Gastroesophageal sphincter (tissue), 4 donors: ENCODE data around the gene TTC21B. TPM values are rescaled to one million over a fixed set of nuclear protein-coding genes. Genes with fewer than 3 reads are reported as not detected.

Source experiments
- ATAC-seq: fragments of 150-250 bp; one replicate; pipeline ENCODE4 v1.9.1; 2016; ENCODE audit warnings: mild to moderate bottlenecking, moderate library complexity
- H3K27ac ChIP-seq, 4 donors: fragments of 200-600 bp; sonication (generic) in 3 of 4; 1 replicate in 3 of 4; 2 replicates in 1 of 4; pipeline ENCODE4 v1.5.1; 2016 to 2019
- H3K27me3 ChIP-seq: fragments of 200-600 bp; sonication (generic); one replicate; pipeline ENCODE4 v1.5.1; 2019
- H3K36me3 ChIP-seq, 2 donors: fragments of 200-600 bp; sonication (generic); one replicate each; pipeline ENCODE4 v1.5.1; 2019; ENCODE audit warnings: control low read depth in 1 of 2
- H3K4me1 ChIP-seq, 3 donors: fragments of 200-600 bp; sonication (generic); 1 replicate in 2 of 3; 2 replicates in 1 of 3; pipeline ENCODE4 v1.5.1; 2016 to 2019; ENCODE audit warnings: control low read depth in 2 of 3
- H3K4me3 ChIP-seq, 2 donors: fragments of 200-600 bp; sonication (generic); one replicate each; pipeline ENCODE4 v1.5.1; 2019; ENCODE audit warnings: mild to moderate bottlenecking in 1 of 2, moderate library complexity in 1 of 2
- H3K9me3 ChIP-seq, 3 donors: fragments of 200-600 bp; sonication (generic); one replicate each; pipeline ENCODE4 v1.5.1; 2017 to 2019; ENCODE audit warnings: control low read depth in 2 of 3
- CTCF ChIP-seq, 4 experiments: fragments of 200-600 bp in 2 of 4; fragments of 450-650 bp in 2 of 4; sonication (generic) in 1 of 4; IDR thresholded peaks; one replicate each; pipeline ENCODE4 v1.5.1; 2017 to 2019; ENCODE audit warnings: antibody characterized with exemption in 4 of 4, mild to moderate bottlenecking in 2 of 4, moderate library complexity in 2 of 4
- EP300 ChIP-seq: sonication (generic); formaldehyde crosslinking; IDR thresholded peaks from one replicate; pipeline ENCODE4 v1.6.1; 2017; ENCODE audit warnings: antibody characterized with exemption, mild to moderate bottlenecking
- POLR2A ChIP-seq, 2 donors: fragments of 450-650 bp; IDR thresholded peaks; one replicate each; pipeline ENCODE4 v1.6.1; 2017; ENCODE audit warnings: antibody characterized with exemption in 2 of 2, mild to moderate bottlenecking in 2 of 2, moderate library complexity in 1 of 2
- POLR2AphosphoS5 ChIP-seq: sonication (generic); formaldehyde crosslinking; IDR thresholded peaks from one replicate; pipeline ENCODE4 v1.6.1; 2017; ENCODE audit warnings: antibody characterized with exemption
- WGBS, 2 donors: methylation state at CpG; one replicate each; pipeline ENCODE4 v1.1.5; 2018; ENCODE audit warnings: low coverage in 1 of 2; 5-methylcytosine and 5-hydroxymethylcytosine counted together
- total RNA-seq, 4 donors: library from RNA; depleted of rRNA; stranded (reverse); fragments of >200 nt; gene quantifications; one replicate each; pipeline ENCODE4 v1.1.0, GENCODE V29; 2016

Gene TTC21B
- total RNA-seq, 4 donors from 2014 or later: 15.0 to 30.2 (median 26.3) TPM

GRCh38 chr2:165909466-165909865 is 44.1 kb downstream of the TTC21B start:
- 57 to 75% methylated on average over 1 of the region's 1 CpG for WGBS, 2 donors
- Histone ChIP-seq H3K4me3 (no peak overlapping the region), H3K4me1 (no peaks in the 10 kb centered on the region), H3K36me3 (peaks cover 3 to 74% of the 10 kb centered on the region in 2 donors), H3K9me3 (no peaks in the 10 kb centered on the region), H3K27ac (no peak overlapping the region), H3K27me3 (no peaks in the 10 kb centered on the region)
- no peak for TF ChIP-seq POLR2A (IDR thresholded peaks at IDR 0.05)
- TF ChIP-seq CTCF (IDR thresholded peaks at IDR 0.05): no peak
- no peak for TF ChIP-seq POLR2AphosphoS5
- TF ChIP-seq EP300: no peak
- no peak for ATAC-seq

- no peak overlapping the region for H3K27ac ChIP-seq
- peaks cover 0 to 7% (median 0%) of the 10 kb centered on the region in 3 donors for H3K4me1 ChIP-seq
- H3K4me3 ChIP-seq: no peak overlapping the region
- TF ChIP-seq POLR2A (IDR thresholded peaks at IDR 0.05) (no peak), POLR2AphosphoS5 (no peak), EP300 (no peak), CTCF (IDR thresholded peaks at IDR 0.05) (no peak)
- H3K36me3 ChIP-seq: peaks cover 0 to 57% of the 10 kb centered on the region in 2 donors
- 96 to 100% methylated on average over 2 of the region's 2 CpGs for WGBS, 2 donors
- H3K27me3 ChIP-seq: no peaks in the 10 kb centered on the region
- no peak for ATAC-seq
- no peaks in the 10 kb centered on the region for H3K9me3 ChIP-seq
These were observed 47.7 kb downstream of the TTC21B start for GRCh38 chr2:165905854-165906253.

GRCh38 chr2:165905269-165905668 is 48.3 kb downstream of the TTC21B start:
- Histone ChIP-seq H3K36me3 (peaks cover 0 to 55% of the 10 kb centered on the region in 2 donors), H3K27ac (no peak overlapping the region), H3K4me3 (no peak overlapping the region), H3K4me1 (peaks cover 0 to 7% (median 0%) of the 10 kb centered on the region in 3 donors), H3K9me3 (no peaks in the 10 kb centered on the region), H3K27me3 (no peaks in the 10 kb centered on the region)
- TF ChIP-seq POLR2AphosphoS5 (no peak), EP300 (no peak), POLR2A (IDR thresholded peaks at IDR 0.05) (no peak), CTCF (IDR thresholded peaks at IDR 0.05) (no peak)
- WGBS, 2 donors: 75 to 100% methylated on average over 1 of the region's 1 CpG
- no peak for ATAC-seq

- no peak overlapping the region for H3K4me3 ChIP-seq
These were observed 49.1 kb downstream of the TTC21B start for GRCh38 chr2:165904432-165904831.

More at GRCh38 chr2:165904432-165904831, 49.1 kb downstream of the TTC21B start:
- Histone ChIP-seq H3K4me1 (peaks cover 0 to 7% (median 0%) of the 10 kb centered on the region in 3 donors), H3K27me3 (no peaks in the 10 kb centered on the region), H3K36me3 (peaks cover 0 to 57% of the 10 kb centered on the region in 2 donors), H3K27ac (no peak overlapping the region), H3K9me3 (no peaks in the 10 kb centered on the region)
- WGBS, 2 donors: 90 to 93% methylated on average over 2 of the region's 2 CpGs
- TF ChIP-seq CTCF (IDR thresholded peaks at IDR 0.05) (no peak), POLR2AphosphoS5 (no peak), EP300 (no peak), POLR2A (IDR thresholded peaks at IDR 0.05) (no peak)
- ATAC-seq: no peak
